ENCODE results near the gene NPTXR. TPM values are rescaled to one million over a fixed set of nuclear protein-coding genes. Genes with fewer than 3 reads are reported as not detected.

The NPTXR gene
- total and polyA plus RNA-seq, 2 of the 4 experiments (the other 2 are of a cell fraction): 0.36 to 2.2 TPM

DNA sequence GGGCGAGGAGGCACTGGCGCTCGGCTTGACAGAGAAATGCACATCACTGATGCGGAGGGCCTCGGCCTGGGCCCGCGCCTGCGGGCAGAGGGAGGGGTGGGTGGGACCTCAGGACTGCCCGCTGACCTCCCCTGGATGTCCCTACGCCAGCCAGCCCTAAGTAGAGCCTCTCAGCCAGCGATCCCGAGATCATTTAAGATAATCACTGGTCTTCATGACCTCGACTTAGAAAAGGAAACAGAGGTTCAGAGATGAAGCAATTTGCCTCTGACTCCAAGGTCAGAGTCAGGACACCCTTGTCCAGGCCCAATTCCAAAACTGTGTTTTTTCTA is 23.3 kb upstream of the NPTXR start:
- Histone ChIP-seq H4K5ac (ENCODE audit: low read depth, low read length) (no peak overlapping the region), H3K4me2 (ENCODE audit: low read depth, low read length) (no peak overlapping the region), H2BK5ac (ENCODE audit: low read depth, low read length, poor library complexity, severe bottlenecking) (no peak overlapping the region), H2AFZ (replicated peaks; ENCODE audit: low read length, poor library complexity) (no peak overlapping the region), H2BK20ac (ENCODE audit: low read depth, low read length) (no peak overlapping the region), H3K4ac (ENCODE audit: low read depth, low read length) (no peak overlapping the region), H4K20me1 (ENCODE audit: insufficient read depth, low read length) (peaks cover 65% of the 10 kb centered on the region), H3K79me1 (ENCODE audit: low read depth in 1 of 2, low read length in 2 of 2) (peaks cover 20 to 70% of the 10 kb centered on the region in 2 experiments), H3K9ac (ENCODE audit: low read depth, low read length) (no peak overlapping the region), H3K56ac (ENCODE audit: extremely low read depth, insufficient read depth, low read length) (no peak overlapping the region), H3K27ac (ENCODE audit: insufficient read depth, low read length) (no peak overlapping the region), H3K36me3 (ENCODE audit: control insufficient read depth, insufficient read depth, low read length) (peaks cover 28% of the 10 kb centered on the region), H3K14ac (replicated peaks; ENCODE audit: low read depth, low read length) (no peak overlapping the region), H3K9me1 (ENCODE audit: insufficient read depth, low read length) (no peaks in the 10 kb centered on the region), H4K8ac (ENCODE audit: low read depth in 2 of 2, low read length in 2 of 2) (no peak overlapping the region), H2BK120ac (ENCODE audit: low read depth, low read length) (no peak overlapping the region), H3K4me1 (ENCODE audit: control insufficient read depth, insufficient read depth, low read length) (no peaks in the 10 kb centered on the region; the same call in 1 of the 2 replicates), H3K23ac (ENCODE audit: low read depth, low read length) (no peak overlapping the region), H3K18ac (ENCODE audit: low read depth, low read length) (no peak overlapping the region), H2AK5ac (ENCODE audit: low read depth, low read length) (no peak overlapping the region), H3K27me3 (ENCODE audit: control insufficient read depth, insufficient read depth, low read length) (no peaks in the 10 kb centered on the region), H3K9me3 (ENCODE audit: control insufficient read depth, insufficient read depth, low read length) (no peaks in the 10 kb centered on the region), H2AK9ac (replicated peaks; ENCODE audit: low read depth, low read length, poor library complexity) (peak overlapping the region; percentile 3), H3K4me3 (ENCODE audit: insufficient read depth, low read depth, low read length) (no peak overlapping the region), H2BK15ac (ENCODE audit: low read depth, low read length) (no peak overlapping the region), H4K91ac (ENCODE audit: insufficient read depth, low read depth, low read length) (no peak overlapping the region)
- no peak for DNase-seq
- no peak for TF ChIP-seq MAFK (IDR thresholded peaks at IDR 0.05; ENCODE audit: low read depth, low read length)
- TF ChIP-seq POLR2A (IDR thresholded peaks at IDR 0.05; ENCODE audit: low read depth, low read length): no peak
- no peak for TF ChIP-seq RCOR1 (IDR thresholded peaks at IDR 0.05; ENCODE audit: insufficient replicate concordance, low read length)
- TF ChIP-seq, protein P1, sequence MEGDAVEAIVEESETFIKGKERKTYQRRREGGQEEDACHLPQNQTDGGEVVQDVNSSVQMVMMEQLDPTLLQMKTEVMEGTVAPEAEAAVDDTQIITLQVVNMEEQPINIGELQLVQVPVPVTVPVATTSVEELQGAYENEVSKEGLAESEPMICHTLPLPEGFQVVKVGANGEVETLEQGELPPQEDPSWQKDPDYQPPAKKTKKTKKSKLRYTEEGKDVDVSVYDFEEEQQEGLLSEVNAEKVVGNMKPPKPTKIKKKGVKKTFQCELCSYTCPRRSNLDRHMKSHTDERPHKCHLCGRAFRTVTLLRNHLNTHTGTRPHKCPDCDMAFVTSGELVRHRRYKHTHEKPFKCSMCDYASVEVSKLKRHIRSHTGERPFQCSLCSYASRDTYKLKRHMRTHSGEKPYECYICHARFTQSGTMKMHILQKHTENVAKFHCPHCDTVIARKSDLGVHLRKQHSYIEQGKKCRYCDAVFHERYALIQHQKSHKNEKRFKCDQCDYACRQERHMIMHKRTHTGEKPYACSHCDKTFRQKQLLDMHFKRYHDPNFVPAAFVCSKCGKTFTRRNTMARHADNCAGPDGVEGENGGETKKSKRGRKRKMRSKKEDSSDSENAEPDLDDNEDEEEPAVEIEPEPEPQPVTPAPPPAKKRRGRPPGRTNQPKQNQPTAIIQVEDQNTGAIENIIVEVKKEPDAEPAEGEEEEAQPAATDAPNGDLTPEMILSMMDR (conservative IDR thresholded peaks at IDR 0.05; ENCODE audit: low read depth, low read length): no peak
- TF ChIP-seq RFX5 (IDR thresholded peaks at IDR 0.05; ENCODE audit: low read depth, low read length): no peak
- TF ChIP-seq SMC3 (IDR thresholded peaks at IDR 0.05; ENCODE audit: low read depth, low read length): no peak
- no peak for TF ChIP-seq MXI1 (IDR thresholded peaks at IDR 0.05; ENCODE audit: borderline replicate concordance, low read depth, low read length)
- TF ChIP-seq CHD1 (IDR thresholded peaks at IDR 0.05; ENCODE audit: low read depth, low read length): no peak
- dilution Hi-C loops (cut with HindIII; ENCODE audit: low sequenced_read_pairs, unreplicated experiment) (no loop called here), intact Hi-C loops (cut with micrococcal nuclease) (no loop called here), in situ Hi-C loops (cut with MboI; ENCODE audit: low sequenced_read_pairs) (loop anchor here (10.0 to 25.0 kb wide), 2 partner anchors 245 to 438 kb away; no protein-coding TSS in a partner anchor)
- ATAC-seq (ENCODE audit: low read depth): no peak
- BruUV-seq (replicated peaks): no TSS peak
- ChIA-PET CTCF (interaction anchor here (1.3 kb wide), 1 partner anchor 98 kb away, joined by 3 read pairs; no protein-coding TSS in a partner anchor), POLR2A (ENCODE audit: unreplicated experiment) (no interaction called here)
- WGBS, 2 experiments (ENCODE audit: extremely low coverage in 2 of 2, insufficient read length in 1 of 2): 65% methylated on average over 3 of the region's 13 CpGs; no CpG with 5 or more reads in 1 of the 2 experiments

Data from IMR-90 (cell line).